ENCODE measurements around the gene PRKCB.

DNA sequence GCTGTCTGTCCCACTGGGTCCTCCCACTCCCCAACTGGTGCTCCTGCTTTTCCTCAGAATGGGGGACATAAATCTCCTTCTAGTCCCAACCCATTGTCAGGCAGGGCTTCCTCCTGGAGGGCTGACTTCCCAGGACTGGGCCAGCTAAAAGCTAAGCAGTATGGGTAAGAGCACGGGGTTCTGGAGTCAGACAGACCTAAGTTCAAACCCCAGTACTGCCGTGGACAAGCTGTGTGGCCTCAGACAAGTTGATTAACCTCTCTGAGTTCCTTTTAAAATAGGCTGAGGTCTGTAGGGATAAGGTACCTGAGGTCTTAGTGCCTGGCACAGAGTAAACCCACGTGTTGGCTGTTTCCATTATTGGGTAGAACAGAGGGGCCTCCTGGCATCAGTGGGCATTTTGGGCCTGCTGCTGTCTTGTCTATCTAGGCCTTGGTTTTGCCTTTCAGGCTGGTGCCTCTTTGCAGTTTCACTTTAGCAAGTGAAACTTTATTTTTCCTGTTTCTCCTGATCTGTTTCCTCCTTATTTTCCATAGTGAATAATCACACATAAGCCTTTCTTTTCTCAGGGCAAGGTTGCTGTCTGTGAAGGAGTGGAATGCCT is 114.6 kb downstream of the PRKCB start:
- TF ChIP-seq POLR2A (IDR thresholded peaks at IDR 0.05), result no peak
- no peak for TF ChIP-seq CTCF (IDR thresholded peaks at IDR 0.05)

Data from thyroid gland (tissue), 4 donors.